ENCODE measurements around the gene GUK1.

Gene GUK1

GRCh38 chr1:228118040-228118439, 22.0 kb upstream of the GUK1 start:
- Histone ChIP-seq H3K27me3 (ENCODE audit: insufficient read depth, poor library complexity, severe bottlenecking) (no peaks in the 10 kb centered on the region), H3K27ac (replicated peaks) (no peak overlapping the region), H3K4me3 (replicated peaks; ENCODE audit: insufficient read depth, low read length) (no peak overlapping the region)
- TF ChIP-seq REST (IDR thresholded peaks at IDR 0.05; ENCODE audit: insufficient replicate concordance, low read depth) (no peak), SPI1 (IDR thresholded peaks at IDR 0.05; ENCODE audit: borderline replicate concordance, low read depth) (no peak), GABPA (IDR thresholded peaks at IDR 0.05; ENCODE audit: low read depth) (no peak), CTCF (IDR thresholded peaks at IDR 0.05; ENCODE audit: insufficient read depth, low read length) (no peak), POLR2AphosphoS5 (IDR thresholded peaks at IDR 0.05; ENCODE audit: low read depth) (no peak)
- DNase-seq (ENCODE audit: low read depth in 1 of 2, low spot score in 1 of 2) = no peak

GRCh38 chr1:228120351-228120750, 19.7 kb upstream of the GUK1 start:
- no peaks in the 10 kb centered on the region for H3K27me3 ChIP-seq (ENCODE audit: insufficient read depth, poor library complexity, severe bottlenecking)
- H3K27ac ChIP-seq (replicated peaks) = no peak overlapping the region
- no peak overlapping the region for H3K4me3 ChIP-seq (replicated peaks; ENCODE audit: insufficient read depth, low read length)
- DNase-seq (ENCODE audit: low read depth in 1 of 2, low spot score in 1 of 2) = no peak
- no peak for TF ChIP-seq SPI1 (IDR thresholded peaks at IDR 0.05; ENCODE audit: borderline replicate concordance, low read depth)
- no peak for TF ChIP-seq CTCF (IDR thresholded peaks at IDR 0.05; ENCODE audit: insufficient read depth, low read length)
- TF ChIP-seq POLR2AphosphoS5 (IDR thresholded peaks at IDR 0.05; ENCODE audit: low read depth) = no peak
- no peak for TF ChIP-seq GABPA (IDR thresholded peaks at IDR 0.05; ENCODE audit: low read depth)
- no peak for TF ChIP-seq REST (IDR thresholded peaks at IDR 0.05; ENCODE audit: insufficient replicate concordance, low read depth)

- Histone ChIP-seq H3K27ac (replicated peaks) (no peak overlapping the region), H3K27me3 (ENCODE audit: insufficient read depth, poor library complexity, severe bottlenecking) (no peaks in the 10 kb centered on the region), H3K4me3 (replicated peaks; ENCODE audit: insufficient read depth, low read length) (no peak overlapping the region)
- TF ChIP-seq SPI1 (IDR thresholded peaks at IDR 0.05; ENCODE audit: borderline replicate concordance, low read depth) (no peak), CTCF (IDR thresholded peaks at IDR 0.05; ENCODE audit: insufficient read depth, low read length) (no peak), POLR2AphosphoS5 (IDR thresholded peaks at IDR 0.05; ENCODE audit: low read depth) (no peak), GABPA (IDR thresholded peaks at IDR 0.05; ENCODE audit: low read depth) (no peak), REST (IDR thresholded peaks at IDR 0.05; ENCODE audit: insufficient replicate concordance, low read depth) (no peak)
- DNase-seq (ENCODE audit: low read depth in 1 of 2, low spot score in 1 of 2) = no peak
Measured at GRCh38 chr1:228120857-228121489, 19.1 kb upstream of the GUK1 start.

All from HL-60 (cell line).